Measurements from ENCODE around the gene CDKN1C.

- TF ChIP-seq NFIC (IDR thresholded peaks at IDR 0.05) (no peak), FOXM1 (IDR thresholded peaks at IDR 0.05; ENCODE audit: borderline replicate concordance, low read depth) (no peak), RAD21 (IDR thresholded peaks at IDR 0.05; ENCODE audit: low read depth) (peak; percentile 99), TAF1 (IDR thresholded peaks at IDR 0.05; ENCODE audit: low read depth) (no peak), CREB1 (IDR thresholded peaks at IDR 0.05; ENCODE audit: low read depth) (no peak)
- TF ChIP-seq, protein P1, sequence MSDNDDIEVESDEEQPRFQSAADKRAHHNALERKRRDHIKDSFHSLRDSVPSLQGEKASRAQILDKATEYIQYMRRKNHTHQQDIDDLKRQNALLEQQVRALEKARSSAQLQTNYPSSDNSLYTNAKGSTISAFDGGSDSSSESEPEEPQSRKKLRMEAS (IDR thresholded peaks at IDR 0.05): 0 out of 2 replicates have a peak, but pooled peaks have one; percentile 16
Observed at GRCh38 chr11:2888266-2888968, 2.8 kb upstream of the CDKN1C start.
